Vagina (tissue), 2 donors: ENCODE measurements around the gene TRAPPC10.

Experiments used
- POLR2A ChIP-seq, 2 donors: fragments of 450-650 bp; IDR thresholded peaks; one replicate each; pipeline ENCODE4 v1.6.1; 2017; ENCODE audit warnings: antibody characterized with exemption in 2 of 2, mild to moderate bottlenecking in 2 of 2, moderate library complexity in 2 of 2
- TF ChIP-seq, protein P1 (sequence below), 3 experiments: fragments of 450-650 bp in 2 of 3; fragments of 200-600 bp in 1 of 3; sonication (generic) in 1 of 3; IDR thresholded peaks; one replicate each; pipeline ENCODE4 v1.5.1; 2017 to 2019; ENCODE audit warnings: antibody characterized with exemption in 3 of 3, mild to moderate bottlenecking in 2 of 3, moderate library complexity in 2 of 3

DNA sequence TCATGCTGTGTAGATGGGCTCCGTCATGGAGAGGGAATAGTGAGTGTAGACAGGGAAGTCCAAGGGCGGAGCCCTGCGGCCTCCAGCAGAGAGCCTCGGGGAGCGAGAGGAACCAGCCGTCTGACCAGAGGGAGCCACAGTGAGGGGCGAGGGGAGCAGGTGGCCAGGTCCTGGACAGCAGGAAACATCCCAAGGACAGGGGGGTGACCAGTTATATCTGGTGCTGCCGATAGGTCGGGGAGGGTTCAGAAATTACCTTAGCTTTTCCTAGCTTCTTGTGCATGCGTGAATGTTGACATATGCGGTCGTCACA lies 46.5 kb downstream of the TRAPPC10 start:
- TF ChIP-seq, protein P1, sequence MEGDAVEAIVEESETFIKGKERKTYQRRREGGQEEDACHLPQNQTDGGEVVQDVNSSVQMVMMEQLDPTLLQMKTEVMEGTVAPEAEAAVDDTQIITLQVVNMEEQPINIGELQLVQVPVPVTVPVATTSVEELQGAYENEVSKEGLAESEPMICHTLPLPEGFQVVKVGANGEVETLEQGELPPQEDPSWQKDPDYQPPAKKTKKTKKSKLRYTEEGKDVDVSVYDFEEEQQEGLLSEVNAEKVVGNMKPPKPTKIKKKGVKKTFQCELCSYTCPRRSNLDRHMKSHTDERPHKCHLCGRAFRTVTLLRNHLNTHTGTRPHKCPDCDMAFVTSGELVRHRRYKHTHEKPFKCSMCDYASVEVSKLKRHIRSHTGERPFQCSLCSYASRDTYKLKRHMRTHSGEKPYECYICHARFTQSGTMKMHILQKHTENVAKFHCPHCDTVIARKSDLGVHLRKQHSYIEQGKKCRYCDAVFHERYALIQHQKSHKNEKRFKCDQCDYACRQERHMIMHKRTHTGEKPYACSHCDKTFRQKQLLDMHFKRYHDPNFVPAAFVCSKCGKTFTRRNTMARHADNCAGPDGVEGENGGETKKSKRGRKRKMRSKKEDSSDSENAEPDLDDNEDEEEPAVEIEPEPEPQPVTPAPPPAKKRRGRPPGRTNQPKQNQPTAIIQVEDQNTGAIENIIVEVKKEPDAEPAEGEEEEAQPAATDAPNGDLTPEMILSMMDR (IDR thresholded peaks at IDR 0.05), result no peak
- no peak for TF ChIP-seq POLR2A (IDR thresholded peaks at IDR 0.05)
